Neural cell (in vitro differentiated cells): ENCODE data around the gene MYOD1.

ENCODE experiments used
- EP300 ChIP-seq: fragments of 450-650 bp; conservative IDR thresholded peaks from 2 replicates; pipeline ENCODE4 v1.6.1; 2014; ENCODE audit warnings: antibody characterized with exemption, mild to moderate bottlenecking, moderate library complexity; ENCODE audit not compliant: poor library complexity, severe bottlenecking
- EZH2 ChIP-seq: fragments of 200-600, 300-800 bp; shearing (Covaris generic), sonication (generic); IDR thresholded peaks from 2 replicates; pipeline ENCODE4 v1.6.1; 2014; ENCODE audit warnings: antibody characterized with exemption, low read length, borderline replicate concordance, mild to moderate bottlenecking; ENCODE audit not compliant: insufficient read depth, poor library complexity, severe bottlenecking
- MXI1 ChIP-seq: fragments of 450-650 bp; conservative IDR thresholded peaks from 2 replicates; pipeline ENCODE4 v1.6.1; 2014; ENCODE audit warnings: antibody characterized with exemption, mild to moderate bottlenecking; ENCODE audit not compliant: poor library complexity, severe bottlenecking
- RAD21 ChIP-seq: fragments of 450-650 bp; conservative IDR thresholded peaks from 2 replicates; pipeline ENCODE4 v1.6.1; 2014; ENCODE audit warnings: antibody characterized with exemption, mild to moderate bottlenecking, moderate library complexity
- SMC3 ChIP-seq: fragments of 450-650 bp; conservative IDR thresholded peaks from 2 replicates; pipeline ENCODE4 v1.6.1; 2014; ENCODE audit warnings: antibody characterized with exemption, mild to moderate bottlenecking, moderate library complexity; ENCODE audit not compliant: poor library complexity
- TAF1 ChIP-seq: IDR thresholded peaks from 2 replicates; pipeline ENCODE4 v1.6.1; 2012; ENCODE audit warnings: low read depth
- TF ChIP-seq, protein P1 (sequence below): fragments of 450-650 bp; IDR thresholded peaks from 2 replicates; pipeline ENCODE4 v1.5.1; 2014; ENCODE audit warnings: antibody characterized with exemption, mild to moderate bottlenecking, moderate library complexity; ENCODE audit not compliant: poor library complexity, severe bottlenecking

DNA sequence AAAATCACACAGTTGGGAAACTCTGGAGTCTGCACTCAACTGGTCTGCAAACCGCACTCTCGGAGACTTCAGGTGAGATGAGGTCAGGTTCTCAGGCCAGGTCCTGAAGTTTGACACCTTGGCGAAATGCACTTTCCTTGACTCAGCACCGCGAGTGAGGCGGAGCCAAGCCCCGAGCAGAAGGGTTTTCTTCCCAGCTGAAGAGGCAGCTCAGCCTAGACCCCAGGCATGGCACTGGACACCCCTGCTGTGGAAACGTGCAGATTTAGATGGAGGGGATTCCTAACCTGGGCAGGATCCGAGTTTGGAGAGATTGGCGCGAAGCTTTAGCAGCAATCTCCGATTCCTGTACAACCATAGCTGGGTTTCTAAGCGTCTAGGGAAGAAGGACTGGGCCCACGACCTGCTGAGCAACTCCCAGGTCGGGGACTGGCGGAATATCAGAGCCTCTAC is 835 bp upstream of the MYOD1 start:
- TF ChIP-seq, protein P1, sequence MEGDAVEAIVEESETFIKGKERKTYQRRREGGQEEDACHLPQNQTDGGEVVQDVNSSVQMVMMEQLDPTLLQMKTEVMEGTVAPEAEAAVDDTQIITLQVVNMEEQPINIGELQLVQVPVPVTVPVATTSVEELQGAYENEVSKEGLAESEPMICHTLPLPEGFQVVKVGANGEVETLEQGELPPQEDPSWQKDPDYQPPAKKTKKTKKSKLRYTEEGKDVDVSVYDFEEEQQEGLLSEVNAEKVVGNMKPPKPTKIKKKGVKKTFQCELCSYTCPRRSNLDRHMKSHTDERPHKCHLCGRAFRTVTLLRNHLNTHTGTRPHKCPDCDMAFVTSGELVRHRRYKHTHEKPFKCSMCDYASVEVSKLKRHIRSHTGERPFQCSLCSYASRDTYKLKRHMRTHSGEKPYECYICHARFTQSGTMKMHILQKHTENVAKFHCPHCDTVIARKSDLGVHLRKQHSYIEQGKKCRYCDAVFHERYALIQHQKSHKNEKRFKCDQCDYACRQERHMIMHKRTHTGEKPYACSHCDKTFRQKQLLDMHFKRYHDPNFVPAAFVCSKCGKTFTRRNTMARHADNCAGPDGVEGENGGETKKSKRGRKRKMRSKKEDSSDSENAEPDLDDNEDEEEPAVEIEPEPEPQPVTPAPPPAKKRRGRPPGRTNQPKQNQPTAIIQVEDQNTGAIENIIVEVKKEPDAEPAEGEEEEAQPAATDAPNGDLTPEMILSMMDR, result no peak
- TF ChIP-seq EP300 (no peak), EZH2 (no peak), RAD21 (no peak), SMC3 (no peak), MXI1 (no peak), TAF1 (no peak)
